ENCODE measurements around the gene MAPK7. TPM values are rescaled to one million over a fixed set of nuclear protein-coding genes. Genes with fewer than 3 reads are reported as not detected.

The MAPK7 gene
- total and polyA plus RNA-seq, 10 of the 15 experiments (the other 5 are each of a cell fraction or from before 2014, with no cell fraction given): 0.37 to 13.5 (median 5.6) TPM

- SMC1A ChIA-PET (ENCODE audit: uncharacterized antibody, unreplicated experiment): no interaction called here
- no peak overlapping the region for H3K4me2 ChIP-seq (ENCODE audit: control insufficient read depth, insufficient read depth)
- H2AFZ ChIP-seq (ENCODE audit: control insufficient read depth, low read depth, low read length): no peak overlapping the region
- 55% methylated on average over 3 of the region's 3 CpGs for WGBS (ENCODE audit: insufficient coverage, insufficient replicate concordance, low lambda C conversion rate, missing lambda C conversion rate)
- no peak for FAIRE-seq
- BruUV-seq (replicated peaks): no TSS peak
- no peak for DNase-seq (ENCODE audit: low read depth, low spot score)
- peaks cover 1 to 3% of the 10 kb centered on the region in 2 experiments for H3K27me3 ChIP-seq (replicated peaks in 1 of 2; ENCODE audit: control insufficient read depth in 2 of 2, insufficient read depth in 2 of 2, low read length in 1 of 2)
- POLR2A ChIA-PET: no interaction called here
- H3K36me3 ChIP-seq (ENCODE audit: control insufficient read depth in 2 of 2, insufficient read depth in 2 of 2, low read length in 1 of 2): no peaks in the 10 kb centered on the region
- H3K79me2 ChIP-seq (ENCODE audit: control insufficient read depth, insufficient read depth, low read length): no peaks in the 10 kb centered on the region
- H3K9me3 ChIP-seq (replicated peaks; ENCODE audit: control insufficient read depth, insufficient read depth, low read length): no peaks in the 10 kb centered on the region
- H3K9ac ChIP-seq (ENCODE audit: control insufficient read depth, insufficient read depth, low read length): no peak overlapping the region
- H3K27ac ChIP-seq (ENCODE audit: control insufficient read depth, insufficient read depth): no peak overlapping the region
- CTCF ChIA-PET: no interaction called here
- TF ChIP-seq CBFB (IDR thresholded peaks at IDR 0.05; ENCODE audit: low read depth) (no peak), ETV6 (conservative IDR thresholded peaks at IDR 0.05 in 1 of 2, IDR thresholded peaks at IDR 0.05 in 1 of 2; ENCODE audit: borderline replicate concordance in 1 of 2, low read depth in 1 of 2) (no peak)
- intact Hi-C loops (cut with micrococcal nuclease; ENCODE audit: unreplicated experiment) (no loop called here), in situ Hi-C loops (cut with MboI) (no loop called here)
- no peak overlapping the region for H3K4me3 ChIP-seq
- H3K4me1 ChIP-seq (ENCODE audit: control insufficient read depth, insufficient read depth, low read length): no peaks in the 10 kb centered on the region
- RAD21 ChIA-PET (ENCODE audit: unreplicated experiment): no interaction called here
- ATAC-seq: no peak
- H4K20me1 ChIP-seq (ENCODE audit: control insufficient read depth, insufficient read depth): no peaks in the 10 kb centered on the region
Observed at GRCh38 chr17:19409509-19409908, 31.2 kb downstream of the MAPK7 start.

- ATAC-seq (no peak), FAIRE-seq (no peak), DNase-seq (ENCODE audit: low read depth, low spot score) (no peak)
- ChIA-PET CTCF (no interaction called here), SMC1A (ENCODE audit: uncharacterized antibody, unreplicated experiment) (no interaction called here), POLR2A (no interaction called here), RAD21 (ENCODE audit: unreplicated experiment) (no interaction called here)
- TF ChIP-seq PAX8 (IDR thresholded peaks at IDR 0.05): no peak
- TF ChIP-seq TBL1XR1 (IDR thresholded peaks at IDR 0.05; ENCODE audit: low read depth, low read length): no peak
- TF ChIP-seq NFIC (IDR thresholded peaks at IDR 0.05; ENCODE audit: low read depth, low read length): no peak
- TF ChIP-seq NR2F1 (conservative IDR thresholded peaks at IDR 0.05): no peak
- TF ChIP-seq IKZF2 (IDR thresholded peaks at IDR 0.05): no peak
- no peak for TF ChIP-seq MYC (IDR thresholded peaks at IDR 0.05; ENCODE audit: insufficient read depth, insufficient read length, insufficient replicate concordance, low read length, severe bottlenecking)
- TF ChIP-seq, protein P1, sequence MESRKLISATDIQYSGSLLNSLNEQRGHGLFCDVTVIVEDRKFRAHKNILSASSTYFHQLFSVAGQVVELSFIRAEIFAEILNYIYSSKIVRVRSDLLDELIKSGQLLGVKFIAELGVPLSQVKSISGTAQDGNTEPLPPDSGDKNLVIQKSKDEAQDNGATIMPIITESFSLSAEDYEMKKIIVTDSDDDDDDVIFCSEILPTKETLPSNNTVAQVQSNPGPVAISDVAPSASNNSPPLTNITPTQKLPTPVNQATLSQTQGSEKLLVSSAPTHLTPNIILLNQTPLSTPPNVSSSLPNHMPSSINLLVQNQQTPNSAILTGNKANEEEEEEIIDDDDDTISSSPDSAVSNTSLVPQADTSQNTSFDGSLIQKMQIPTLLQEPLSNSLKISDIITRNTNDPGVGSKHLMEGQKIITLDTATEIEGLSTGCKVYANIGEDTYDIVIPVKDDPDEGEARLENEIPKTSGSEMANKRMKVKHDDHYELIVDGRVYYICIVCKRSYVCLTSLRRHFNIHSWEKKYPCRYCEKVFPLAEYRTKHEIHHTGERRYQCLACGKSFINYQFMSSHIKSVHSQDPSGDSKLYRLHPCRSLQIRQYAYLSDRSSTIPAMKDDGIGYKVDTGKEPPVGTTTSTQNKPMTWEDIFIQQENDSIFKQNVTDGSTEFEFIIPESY (IDR thresholded peaks at IDR 0.05): no peak
- no peak for TF ChIP-seq ZNF687 (IDR thresholded peaks at IDR 0.05)
- Histone ChIP-seq H3K27me3 (replicated peaks in 1 of 2; ENCODE audit: control insufficient read depth in 2 of 2, insufficient read depth in 2 of 2, low read length in 1 of 2) (peaks cover 1 to 3% of the 10 kb centered on the region in 2 experiments), H2AFZ (ENCODE audit: control insufficient read depth, low read depth, low read length) (no peak overlapping the region), H3K27ac (ENCODE audit: control insufficient read depth, insufficient read depth) (no peak overlapping the region), H3K4me1 (ENCODE audit: control insufficient read depth, insufficient read depth, low read length) (no peaks in the 10 kb centered on the region), H3K79me2 (ENCODE audit: control insufficient read depth, insufficient read depth, low read length) (no peaks in the 10 kb centered on the region), H3K36me3 (ENCODE audit: control insufficient read depth in 2 of 2, insufficient read depth in 2 of 2, low read length in 1 of 2) (no peaks in the 10 kb centered on the region), H3K4me2 (ENCODE audit: control insufficient read depth, insufficient read depth) (no peak overlapping the region), H4K20me1 (ENCODE audit: control insufficient read depth, insufficient read depth) (no peaks in the 10 kb centered on the region), H3K4me3 (no peak overlapping the region), H3K9ac (ENCODE audit: control insufficient read depth, insufficient read depth, low read length) (no peak overlapping the region), H3K9me3 (replicated peaks; ENCODE audit: control insufficient read depth, insufficient read depth, low read length) (no peaks in the 10 kb centered on the region)
- WGBS (ENCODE audit: insufficient coverage, insufficient replicate concordance, low lambda C conversion rate, missing lambda C conversion rate): 28% methylated on average over 6 of the region's 6 CpGs
- in situ Hi-C loops (cut with MboI): no loop called here
- intact Hi-C loops (cut with micrococcal nuclease; ENCODE audit: unreplicated experiment): no loop called here
- no TSS peak for BruUV-seq (replicated peaks)
Observed at GRCh38 chr17:19410091-19410490, 31.8 kb downstream of the MAPK7 start.
